HFF-Myc (cell line): ENCODE data around the gene MS4A4A.

Source experiments
- DNase-seq: peaks from one replicate; pipeline ENCODE4 v3.0.0-alpha.2; 2011; ENCODE audit warnings: low read depth; ENCODE audit errors: extremely low read depth
- H3K4me3 ChIP-seq: replicated peaks from 2 replicates; pipeline ENCODE4 v1.5.1; 2011; ENCODE audit warnings: low read depth, mild to moderate bottlenecking, control low read depth, low read length
- TF ChIP-seq, protein P1 (sequence below): IDR thresholded peaks from 2 replicates; pipeline ENCODE4 v1.5.1; 2012; ENCODE audit warnings: mild to moderate bottlenecking, low read depth, low read length, control low read depth; ENCODE audit errors: missing control alignments

The MS4A4A gene

DNA sequence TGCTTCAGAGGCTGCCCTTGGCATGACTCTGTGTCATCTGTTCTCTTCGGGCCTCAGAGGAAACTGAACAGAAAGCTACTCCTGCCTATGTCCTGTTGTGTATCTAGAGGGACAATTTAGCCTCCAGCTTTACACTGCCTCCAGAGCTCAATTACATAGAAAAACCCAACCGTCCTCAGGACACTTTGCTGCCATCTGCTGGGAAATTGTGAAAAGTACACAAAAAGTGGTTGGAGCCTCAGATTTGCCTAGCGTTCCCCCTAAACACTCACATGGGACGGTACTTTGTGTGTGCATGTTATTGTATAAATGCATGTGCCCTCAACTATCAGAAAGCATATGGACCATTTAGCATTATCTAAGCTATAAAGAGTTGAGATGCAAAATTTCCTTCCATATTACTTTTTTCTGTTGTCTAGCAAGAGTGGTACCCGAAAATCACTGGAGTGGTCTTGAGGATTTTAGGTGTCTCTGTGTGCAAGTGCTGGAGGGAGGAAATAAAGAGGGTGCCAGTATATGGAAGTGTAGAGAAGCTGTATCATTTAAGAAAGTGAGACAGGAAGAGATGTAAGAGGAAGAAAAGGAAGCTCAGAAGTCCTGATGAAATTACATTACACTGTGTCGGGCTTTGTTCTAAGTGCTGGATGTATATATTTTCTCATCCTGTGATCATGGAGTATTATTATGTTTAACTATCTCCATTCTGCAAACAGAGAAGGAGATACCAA, 28.8 kb upstream of the MS4A4A start:
- H3K4me3 ChIP-seq = no peak overlapping the region
- TF ChIP-seq, protein P1, sequence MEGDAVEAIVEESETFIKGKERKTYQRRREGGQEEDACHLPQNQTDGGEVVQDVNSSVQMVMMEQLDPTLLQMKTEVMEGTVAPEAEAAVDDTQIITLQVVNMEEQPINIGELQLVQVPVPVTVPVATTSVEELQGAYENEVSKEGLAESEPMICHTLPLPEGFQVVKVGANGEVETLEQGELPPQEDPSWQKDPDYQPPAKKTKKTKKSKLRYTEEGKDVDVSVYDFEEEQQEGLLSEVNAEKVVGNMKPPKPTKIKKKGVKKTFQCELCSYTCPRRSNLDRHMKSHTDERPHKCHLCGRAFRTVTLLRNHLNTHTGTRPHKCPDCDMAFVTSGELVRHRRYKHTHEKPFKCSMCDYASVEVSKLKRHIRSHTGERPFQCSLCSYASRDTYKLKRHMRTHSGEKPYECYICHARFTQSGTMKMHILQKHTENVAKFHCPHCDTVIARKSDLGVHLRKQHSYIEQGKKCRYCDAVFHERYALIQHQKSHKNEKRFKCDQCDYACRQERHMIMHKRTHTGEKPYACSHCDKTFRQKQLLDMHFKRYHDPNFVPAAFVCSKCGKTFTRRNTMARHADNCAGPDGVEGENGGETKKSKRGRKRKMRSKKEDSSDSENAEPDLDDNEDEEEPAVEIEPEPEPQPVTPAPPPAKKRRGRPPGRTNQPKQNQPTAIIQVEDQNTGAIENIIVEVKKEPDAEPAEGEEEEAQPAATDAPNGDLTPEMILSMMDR = no peak
- no peak for DNase-seq

DNA sequence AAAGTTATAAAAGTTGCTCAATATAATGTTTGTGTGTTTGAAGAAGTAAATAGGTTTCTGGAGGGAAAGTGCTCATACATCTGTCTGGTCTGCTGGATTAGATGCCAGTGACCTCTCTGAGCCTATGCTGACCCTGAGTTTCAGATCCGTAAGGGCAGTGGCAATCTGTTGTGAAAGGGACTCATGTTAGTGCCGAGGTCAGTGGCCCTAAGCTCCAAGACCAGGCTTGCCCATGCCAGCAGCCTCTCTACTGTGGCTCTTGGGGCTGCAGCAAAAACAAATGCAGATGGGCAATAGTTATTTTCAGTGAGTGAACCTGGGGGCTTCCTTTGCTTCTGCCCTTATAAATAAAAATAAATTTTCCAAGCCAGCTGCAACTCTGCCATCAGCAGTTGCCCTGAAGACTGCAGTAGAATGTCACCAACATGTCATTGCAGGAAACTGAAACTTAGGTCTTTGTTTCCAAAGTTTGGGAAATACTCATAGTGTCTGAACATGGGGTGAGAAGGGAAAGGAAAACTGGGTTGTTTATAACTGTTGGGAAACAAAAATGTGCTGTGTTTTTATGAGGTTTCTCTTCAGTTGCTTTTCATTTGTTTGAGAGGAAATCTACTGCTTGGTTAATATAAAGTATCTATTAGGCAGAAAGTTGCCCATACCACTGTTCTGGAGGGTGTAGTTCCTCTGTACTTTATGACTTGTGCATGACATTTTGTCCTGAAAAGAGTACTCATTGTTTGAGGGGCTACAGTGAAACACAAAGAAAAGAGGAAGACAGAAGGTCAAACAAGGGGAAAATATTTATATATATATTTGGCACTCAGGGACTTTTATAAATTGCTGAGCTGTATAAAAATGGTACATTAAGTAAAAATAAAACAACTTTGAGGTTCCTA, 28.0 kb upstream of the MS4A4A start:
- no peak overlapping the region for H3K4me3 ChIP-seq
- TF ChIP-seq, protein P1 = no peak
- DNase-seq = no peak

DNA sequence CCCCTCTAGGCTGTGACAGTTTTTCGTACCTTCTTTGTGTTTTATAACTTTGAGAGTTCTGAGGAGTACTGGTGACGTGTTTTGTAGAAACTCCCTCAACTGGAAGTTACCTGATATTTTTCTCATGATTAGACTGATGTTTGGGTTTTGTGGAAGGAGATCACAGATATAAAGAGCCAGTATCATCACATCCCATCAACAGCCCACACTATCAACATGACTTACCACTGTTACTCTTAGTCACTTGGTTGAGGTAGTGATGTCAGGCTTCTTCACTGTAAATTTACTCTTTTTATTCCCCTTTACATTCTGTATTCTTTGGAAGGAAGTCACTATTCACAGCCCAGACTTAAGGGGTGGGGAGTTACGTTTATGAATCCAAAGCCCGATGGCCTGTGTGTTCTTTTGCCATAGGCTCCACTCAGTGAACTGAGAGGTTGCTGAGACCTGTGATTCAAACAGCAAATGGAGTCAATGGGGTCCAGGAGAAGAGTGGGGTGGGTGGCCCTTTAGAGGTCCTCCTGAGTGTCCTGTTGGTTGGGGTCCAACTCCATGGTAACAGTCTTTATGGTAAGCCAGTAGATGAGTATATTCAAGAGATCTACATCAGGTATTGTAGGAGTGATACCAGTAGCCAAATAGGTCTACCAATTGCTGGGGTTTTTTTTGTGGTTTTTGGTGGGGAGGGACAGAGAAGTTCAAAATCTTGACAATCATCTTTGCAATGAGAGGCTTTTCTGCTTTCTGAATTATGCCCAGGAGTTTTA, 22.3 kb upstream of the MS4A4A start:
- no peak overlapping the region for H3K4me3 ChIP-seq
- DNase-seq = no peak

DNA sequence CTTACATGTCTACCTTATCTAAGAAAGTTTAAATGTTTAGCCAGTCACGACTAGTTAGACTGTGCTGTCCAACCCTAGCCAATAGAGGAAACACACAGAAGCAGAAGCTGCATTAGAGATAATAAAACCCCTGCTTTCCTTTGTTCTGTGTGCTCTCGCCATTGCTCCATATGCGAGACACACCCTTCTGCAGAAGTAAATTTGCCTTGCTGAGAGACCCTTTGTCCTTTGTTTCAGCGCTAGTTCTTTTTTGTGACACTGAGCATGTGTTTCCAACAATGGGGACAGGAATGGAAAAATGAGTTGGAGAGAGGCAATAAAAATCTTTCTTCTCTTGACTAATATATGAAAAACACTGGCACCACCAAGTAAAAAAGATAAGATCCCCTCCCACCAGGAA, 19.5 kb upstream of the MS4A4A start:
- H3K4me3 ChIP-seq = no peak overlapping the region
- no peak for DNase-seq
- TF ChIP-seq, protein P1 = no peak

More for the DNA sequence above, 22.3 kb upstream of the MS4A4A start:
- TF ChIP-seq, protein P1 = no peak

DNA sequence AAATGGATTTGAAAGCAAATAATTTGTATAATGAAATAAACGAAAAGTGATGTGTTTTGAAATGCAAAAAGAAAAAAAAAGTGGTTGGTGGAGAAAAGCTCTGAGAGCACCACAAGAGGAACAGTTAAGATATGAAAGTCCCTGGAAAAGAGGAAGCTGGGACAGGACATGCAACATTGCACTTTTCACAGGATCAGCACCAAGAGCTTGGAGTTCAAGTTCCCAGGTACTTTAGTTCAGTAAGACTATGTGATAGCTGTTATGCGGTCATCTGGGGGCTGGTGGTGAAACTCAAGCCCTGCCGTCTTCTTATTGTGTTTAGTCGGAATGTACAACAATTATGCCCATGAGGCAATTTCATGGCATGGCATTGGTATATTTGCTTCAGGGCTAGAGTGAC, 17.1 kb upstream of the MS4A4A start:
- no peak for DNase-seq
- TF ChIP-seq, protein P1 = no peak
- H3K4me3 ChIP-seq = no peak overlapping the region

DNA sequence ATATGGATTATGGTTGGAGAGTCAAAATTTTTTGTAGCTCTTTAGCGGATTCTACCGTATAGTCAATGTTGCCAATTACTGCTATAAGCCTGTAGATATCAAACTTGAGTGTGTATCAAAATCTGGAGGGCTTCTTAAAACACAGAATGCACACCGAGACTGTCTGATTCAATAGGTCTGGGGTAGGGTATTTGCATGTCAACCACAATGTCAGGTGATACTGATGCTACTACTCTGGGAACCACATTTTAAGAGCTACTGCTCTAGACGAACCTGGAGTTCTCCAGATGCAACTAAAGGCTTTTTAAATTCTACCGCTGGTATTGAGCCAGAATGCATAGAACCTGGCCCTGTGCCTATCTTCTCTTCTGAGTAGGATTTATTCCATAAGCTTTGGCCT, 15.8 kb upstream of the MS4A4A start:
- no peak for DNase-seq
- no peak overlapping the region for H3K4me3 ChIP-seq
- TF ChIP-seq, protein P1 = no peak
